ENCODE measurements around the gene RFT1.

Gene RFT1

GRCh38 chr3:53129344-53129743 lies 891 bp downstream of the RFT1 start:
- TF ChIP-seq CSRNP3 (CRISPR knock-in tag; IDR thresholded peaks at IDR 0.05) (no peak), SNAI2 (CRISPR knock-in tag; IDR thresholded peaks at IDR 0.05) (no peak), ZFP3 (CRISPR knock-in tag; IDR thresholded peaks at IDR 0.05) (no peak), POU6F1 (CRISPR knock-in tag; IDR thresholded peaks at IDR 0.05; ENCODE audit: borderline replicate concordance, low read depth) (no peak), ESRRG (CRISPR knock-in tag; IDR thresholded peaks at IDR 0.05) (no peak), ISL1 (CRISPR knock-in tag; IDR thresholded peaks at IDR 0.05) (no peak), PPARA (CRISPR knock-in tag; IDR thresholded peaks at IDR 0.05; ENCODE audit: borderline replicate concordance) (no peak), ZNF70 (CRISPR knock-in tag; IDR thresholded peaks at IDR 0.05) (no peak), CREB5 (CRISPR knock-in tag; IDR thresholded peaks at IDR 0.05; ENCODE audit: low read depth) (no peak)
- ATAC-seq, result no peak

DNA sequence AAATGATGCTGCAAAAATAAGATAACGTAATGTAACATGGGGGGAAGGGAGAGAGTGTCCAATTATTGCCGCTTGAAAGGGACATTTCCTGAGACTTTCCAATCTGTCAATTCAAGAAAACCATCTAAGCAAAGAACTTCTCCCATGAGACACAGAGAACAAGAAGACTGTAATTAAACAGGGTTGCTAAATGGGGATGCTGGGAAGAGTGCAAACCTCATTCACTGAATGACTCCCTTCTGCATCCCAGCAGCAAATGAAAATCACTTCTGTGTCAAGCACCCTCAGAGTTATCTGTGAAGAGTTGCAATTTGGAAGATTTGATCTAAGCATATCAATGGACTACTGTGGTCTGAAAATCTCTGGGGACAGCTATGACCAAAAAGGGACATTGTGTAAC lies 3.6 kb downstream of the RFT1 start:
- ATAC-seq, result no peak
- no peak for TF ChIP-seq SNAI2 (CRISPR knock-in tag; IDR thresholded peaks at IDR 0.05)
- no peak for TF ChIP-seq CSDC2 (CRISPR knock-in tag; IDR thresholded peaks at IDR 0.05)
- no peak for TF ChIP-seq TOX (CRISPR knock-in tag; IDR thresholded peaks at IDR 0.05; ENCODE audit: borderline replicate concordance)
- TF ChIP-seq ZNF565 (CRISPR knock-in tag; conservative IDR thresholded peaks at IDR 0.05; ENCODE audit: low read depth), result no peak
- TF ChIP-seq PATZ1 (CRISPR knock-in tag; IDR thresholded peaks at IDR 0.05; ENCODE audit: borderline replicate concordance), result no peak
- no peak for TF ChIP-seq CREB5 (CRISPR knock-in tag; IDR thresholded peaks at IDR 0.05; ENCODE audit: low read depth)
- no peak for TF ChIP-seq BACH2 (CRISPR knock-in tag; IDR thresholded peaks at IDR 0.05; ENCODE audit: borderline replicate concordance)

GRCh38 chr3:53123953-53124352 lies 6.3 kb downstream of the RFT1 start:
- ATAC-seq, result no peak
- TF ChIP-seq BACH2 (CRISPR knock-in tag; IDR thresholded peaks at IDR 0.05; ENCODE audit: borderline replicate concordance) (no peak), CSRNP3 (CRISPR knock-in tag; IDR thresholded peaks at IDR 0.05) (no peak), PATZ1 (CRISPR knock-in tag; IDR thresholded peaks at IDR 0.05; ENCODE audit: borderline replicate concordance) (no peak), SNAI2 (CRISPR knock-in tag; IDR thresholded peaks at IDR 0.05) (no peak), RARB (CRISPR knock-in tag; IDR thresholded peaks at IDR 0.05) (no peak), TCF4 (CRISPR knock-in tag; IDR thresholded peaks at IDR 0.05; ENCODE audit: borderline replicate concordance) (no peak), ESRRG (CRISPR knock-in tag; IDR thresholded peaks at IDR 0.05) (no peak), ZC3H10 (CRISPR knock-in tag; IDR thresholded peaks at IDR 0.05) (no peak), CREB5 (CRISPR knock-in tag; IDR thresholded peaks at IDR 0.05; ENCODE audit: low read depth) (no peak), ZFP3 (CRISPR knock-in tag; IDR thresholded peaks at IDR 0.05) (no peak)
- TF ChIP-seq, protein P1, sequence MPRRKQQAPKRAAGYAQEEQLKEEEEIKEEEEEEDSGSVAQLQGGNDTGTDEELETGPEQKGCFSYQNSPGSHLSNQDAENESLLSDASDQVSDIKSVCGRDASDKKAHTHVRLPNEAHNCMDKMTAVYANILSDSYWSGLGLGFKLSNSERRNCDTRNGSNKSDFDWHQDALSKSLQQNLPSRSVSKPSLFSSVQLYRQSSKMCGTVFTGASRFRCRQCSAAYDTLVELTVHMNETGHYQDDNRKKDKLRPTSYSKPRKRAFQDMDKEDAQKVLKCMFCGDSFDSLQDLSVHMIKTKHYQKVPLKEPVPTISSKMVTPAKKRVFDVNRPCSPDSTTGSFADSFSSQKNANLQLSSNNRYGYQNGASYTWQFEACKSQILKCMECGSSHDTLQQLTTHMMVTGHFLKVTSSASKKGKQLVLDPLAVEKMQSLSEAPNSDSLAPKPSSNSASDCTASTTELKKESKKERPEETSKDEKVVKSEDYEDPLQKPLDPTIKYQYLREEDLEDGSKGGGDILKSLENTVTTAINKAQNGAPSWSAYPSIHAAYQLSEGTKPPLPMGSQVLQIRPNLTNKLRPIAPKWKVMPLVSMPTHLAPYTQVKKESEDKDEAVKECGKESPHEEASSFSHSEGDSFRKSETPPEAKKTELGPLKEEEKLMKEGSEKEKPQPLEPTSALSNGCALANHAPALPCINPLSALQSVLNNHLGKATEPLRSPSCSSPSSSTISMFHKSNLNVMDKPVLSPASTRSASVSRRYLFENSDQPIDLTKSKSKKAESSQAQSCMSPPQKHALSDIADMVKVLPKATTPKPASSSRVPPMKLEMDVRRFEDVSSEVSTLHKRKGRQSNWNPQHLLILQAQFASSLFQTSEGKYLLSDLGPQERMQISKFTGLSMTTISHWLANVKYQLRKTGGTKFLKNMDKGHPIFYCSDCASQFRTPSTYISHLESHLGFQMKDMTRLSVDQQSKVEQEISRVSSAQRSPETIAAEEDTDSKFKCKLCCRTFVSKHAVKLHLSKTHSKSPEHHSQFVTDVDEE (CRISPR knock-in tag; IDR thresholded peaks at IDR 0.05), result no peak
